ENCODE results near the gene TANC1.
A peak's percentile ranks its signal among the peaks of the same experiment; 100 is the strongest.

TANC1 gene

GRCh38 chr2:159175927-159176326 is 207.5 kb downstream of the TANC1 start:
- no peak for DNase-seq

GRCh38 chr2:159176555-159176954 is 208.1 kb downstream of the TANC1 start:
- no peak for DNase-seq

GRCh38 chr2:159177357-159177756 is 208.9 kb downstream of the TANC1 start:
- no peak for DNase-seq

GRCh38 chr2:159177957-159178356 is 209.5 kb downstream of the TANC1 start:
- DNase-seq, result no peak

- no peak for DNase-seq
Measured at GRCh38 chr2:159179096-159179495, 210.7 kb downstream of the TANC1 start.

GRCh38 chr2:159179696-159180095 is 211.3 kb downstream of the TANC1 start:
- DNase-seq, result no peak

- no peak for DNase-seq
Measured at GRCh38 chr2:159183346-159183745, 214.9 kb downstream of the TANC1 start.

- peak; percentile 83 for DNase-seq
Measured at GRCh38 chr2:159185401-159186130, 217.1 kb downstream of the TANC1 start.

- DNase-seq, result no peak
Measured at GRCh38 chr2:159186462-159186861, 218.0 kb downstream of the TANC1 start.

GRCh38 chr2:159187106-159187505 is 218.7 kb downstream of the TANC1 start:
- DNase-seq, result no peak

GRCh38 chr2:159188449-159188848 is 220.0 kb downstream of the TANC1 start:
- DNase-seq, result no peak

- DNase-seq, result no peak
Measured at GRCh38 chr2:159192371-159192918, 224.0 kb downstream of the TANC1 start.

- no peak for DNase-seq
Measured at GRCh38 chr2:159193791-159194190, 225.4 kb downstream of the TANC1 start.

- no peak for DNase-seq
Measured at GRCh38 chr2:159194241-159194640, 225.8 kb downstream of the TANC1 start.

- no peak for DNase-seq
Measured at GRCh38 chr2:159195697-159196096, 227.3 kb downstream of the TANC1 start.

GRCh38 chr2:159196393-159196925 is 228.0 kb downstream of the TANC1 start:
- no peak for DNase-seq

GRCh38 chr2:159199236-159199635 is 230.8 kb downstream of the TANC1 start:
- DNase-seq, result no peak

GRCh38 chr2:159199761-159200465 is 231.5 kb downstream of the TANC1 start:
- DNase-seq, result no peak

- DNase-seq, result no peak
Measured at GRCh38 chr2:159200498-159200897, 232.1 kb downstream of the TANC1 start.

- DNase-seq, result no peak
Measured at GRCh38 chr2:159201360-159202063, 233.1 kb downstream of the TANC1 start.

- peak; percentile 98 for DNase-seq
Measured at GRCh38 chr2:159202568-159203071, 234.2 kb downstream of the TANC1 start.

- no peak for DNase-seq
Measured at GRCh38 chr2:159204381-159205144, 236.1 kb downstream of the TANC1 start.

All from islet precursor cell (in vitro differentiated cells).